Esophagus muscularis mucosa (tissue), 4 donors: Measurements from ENCODE around the gene TMEM121. TPM values are rescaled to one million over a fixed set of nuclear protein-coding genes. Genes with fewer than 3 reads are reported as not detected.

ENCODE experiments used
- DNase-seq: peaks from one replicate; pipeline ENCODE4 v3.0.0-alpha.2; 2017; ENCODE audit errors: extremely low spot score
- H3K27ac ChIP-seq, 4 donors: fragments of 200-600 bp; sonication (generic); replicated peaks in 1 of 4; 1 replicate in 3 of 4; 2 replicates in 1 of 4; pipeline ENCODE4 v1.5.1; 2016 to 2019; ENCODE audit warnings: mild to moderate bottlenecking in 1 of 4
- H3K27me3 ChIP-seq, 4 donors: fragments of 200-600 bp; sonication (generic); one replicate each; pipeline versions ENCODE4 v1.5.1 to v1.6.0; 2016 to 2019
- H3K36me3 ChIP-seq, 4 donors: fragments of 200-600 bp; sonication (generic); one replicate each; pipeline ENCODE4 v1.5.1; 2016 to 2019
- H3K4me1 ChIP-seq, 4 donors: fragments of 200-600 bp; sonication (generic); one replicate each; pipeline ENCODE4 v1.5.1; 2016 to 2019
- H3K4me3 ChIP-seq, 4 donors: fragments of 200-600 bp; sonication (generic); 1 replicate in 2 of 4; 2 replicates in 2 of 4; pipeline ENCODE4 v1.5.1; 2016 to 2019; ENCODE audit warnings: mild to moderate bottlenecking in 4 of 4, moderate library complexity in 1 of 4
- H3K9me3 ChIP-seq, 4 donors: fragments of 200-600 bp; sonication (generic); 1 replicate in 3 of 4; 2 replicates in 1 of 4; pipeline ENCODE4 v1.5.1; 2016 to 2019
- CTCF ChIP-seq, 3 experiments: fragments of 200-600 bp in 2 of 3; fragments of 450-650 bp in 1 of 3; sonication (generic) in 2 of 3; IDR thresholded peaks; one replicate each; pipeline ENCODE4 v1.5.1; 2017 to 2019; ENCODE audit warnings: antibody characterized with exemption in 3 of 3, mild to moderate bottlenecking in 2 of 3, moderate library complexity in 1 of 3
- EP300 ChIP-seq: sonication (generic); formaldehyde crosslinking; IDR thresholded peaks from one replicate; pipeline ENCODE4 v1.6.1; 2017; ENCODE audit warnings: antibody characterized with exemption
- POLR2A ChIP-seq: fragments of 450-650 bp; IDR thresholded peaks from one replicate; pipeline ENCODE4 v1.6.1; 2017; ENCODE audit warnings: antibody characterized with exemption, moderate library complexity, mild to moderate bottlenecking, low read depth
- POLR2AphosphoS5 ChIP-seq, 2 donors: sonication (generic); formaldehyde crosslinking; IDR thresholded peaks; one replicate each; pipeline ENCODE4 v1.6.1; 2017; ENCODE audit warnings: antibody characterized with exemption in 2 of 2
- WGBS: methylation state at CpG from one replicate; pipeline ENCODE4 v1.1.5; 2018; 5-methylcytosine and 5-hydroxymethylcytosine counted together
- intact Hi-C: fragments of 100-400 bp; cut with DNase I; formaldehyde crosslinking; loops from one replicate; pipeline ENCODE4 v1.15.1; 2023
- total RNA-seq, 4 donors: library from RNA; depleted of rRNA; stranded (reverse); fragments of >200 nt; gene quantifications; one replicate each; pipeline versions ENCODE4 v1.1.0 to v1.2.1, GENCODE V29; 2016

The TMEM121 gene
- total RNA-seq, 4 donors from 2014 or later, result 2.9 to 13.0 (median 5.4) TPM

GRCh38 chr14:105495990-105496830 lies 30.2 kb upstream of the TMEM121 start:
- Histone ChIP-seq H3K27me3 (no peaks in the 10 kb centered on the region), H3K9me3 (no peaks in the 10 kb centered on the region), H3K36me3 (peaks cover 0 to 18% (median 8%) of the 10 kb centered on the region in 4 donors), H3K27ac (no peak overlapping the region), H3K4me1 (peaks cover 13 to 20% (median 16%) of the 10 kb centered on the region in 4 donors), H3K4me3 (no peak overlapping the region)
- DNase-seq, result no peak
- 91% methylated on average over 4 of the region's 18 CpGs for WGBS
- intact Hi-C loops, result no loop called here
- TF ChIP-seq EP300, result no peak

- Histone ChIP-seq H3K27ac (no peak overlapping the region), H3K27me3 (no peaks in the 10 kb centered on the region), H3K4me1 (peaks cover 5 to 12% (median 8%) of the 10 kb centered on the region in 4 donors), H3K9me3 (no peaks in the 10 kb centered on the region), H3K36me3 (peaks cover 0 to 18% (median 8%) of the 10 kb centered on the region in 4 donors), H3K4me3 (no peak overlapping the region)
- no peak for DNase-seq
- intact Hi-C loops, result no loop called here
- WGBS, result 86% methylated on average over 8 of the region's 32 CpGs
- TF ChIP-seq CTCF (IDR thresholded peaks at IDR 0.05), result no peak
- no peak for TF ChIP-seq POLR2AphosphoS5 (IDR thresholded peaks at IDR 0.05)
- TF ChIP-seq EP300, result no peak
- no peak for TF ChIP-seq POLR2A
These were observed 29.4 kb upstream of the TMEM121 start for GRCh38 chr14:105496831-105497591.

- Histone ChIP-seq H3K4me1 (peaks cover 0 to 6% (median 4%) of the 10 kb centered on the region in 4 donors), H3K4me3 (no peak overlapping the region), H3K9me3 (no peaks in the 10 kb centered on the region), H3K27me3 (peaks cover 0 to 2% (median 0%) of the 10 kb centered on the region in 4 donors), H3K27ac (no peak overlapping the region), H3K36me3 (peaks cover 0 to 14% (median 4%) of the 10 kb centered on the region in 4 donors)
- intact Hi-C loops, result no loop called here
- WGBS, result 95% methylated on average over 26 of the region's 31 CpGs
- TF ChIP-seq POLR2A (no peak), EP300 (no peak), POLR2AphosphoS5 (IDR thresholded peaks at IDR 0.05) (no peak), CTCF (IDR thresholded peaks at IDR 0.05) (no peak)
- no peak for DNase-seq
These were observed 28.5 kb upstream of the TMEM121 start for GRCh38 chr14:105497671-105498429.

- 91% methylated on average over 15 of the region's 36 CpGs for WGBS
- no peak for DNase-seq
- intact Hi-C loops, result no loop called here
- Histone ChIP-seq H3K36me3 (peaks cover 0 to 14% (median 0%) of the 10 kb centered on the region in 4 donors), H3K27me3 (peaks cover 0 to 6% (median 0%) of the 10 kb centered on the region in 4 donors), H3K27ac (peak overlapping the region in 1 of 4 donors; percentile 10), H3K9me3 (no peaks in the 10 kb centered on the region), H3K4me3 (no peak overlapping the region), H3K4me1 (peaks cover 0 to 6% (median 2%) of the 10 kb centered on the region in 4 donors)
- TF ChIP-seq POLR2AphosphoS5 (IDR thresholded peaks at IDR 0.05) (no peak), POLR2A (no peak), EP300 (no peak), CTCF (IDR thresholded peaks at IDR 0.05) (no peak)
These were observed 27.7 kb upstream of the TMEM121 start for GRCh38 chr14:105498430-105499255.
